Muscle layer of colon (tissue), 2 donors: ENCODE results near the gene PEX11G.

Source experiments
- H3K27ac ChIP-seq: one replicate; pipeline ENCODE4 v1.7.0; 2013; ENCODE audit warnings: low read depth, mild to moderate bottlenecking, low read length, moderate library complexity
- H3K27me3 ChIP-seq, 2 donors: one replicate each; pipeline ENCODE4 v1.7.0; 2013; ENCODE audit warnings: low read length in 2 of 2, mild to moderate bottlenecking in 2 of 2; ENCODE audit not compliant: insufficient read depth in 2 of 2, control insufficient read depth in 1 of 2
- H3K36me3 ChIP-seq: one replicate; pipeline ENCODE4 v1.7.0; 2013; ENCODE audit warnings: mild to moderate bottlenecking, low read length; ENCODE audit not compliant: insufficient read depth
- H3K4me1 ChIP-seq: one replicate; pipeline ENCODE4 v1.7.0; 2013; ENCODE audit warnings: mild to moderate bottlenecking, low read length; ENCODE audit not compliant: insufficient read depth
- H3K4me3 ChIP-seq, 2 donors: one replicate each; pipeline ENCODE4 v1.7.0; 2013; ENCODE audit warnings: low read length in 2 of 2, low read depth in 1 of 2, mild to moderate bottlenecking in 1 of 2, moderate library complexity in 1 of 2
- H3K9ac ChIP-seq: one replicate; pipeline ENCODE4 v1.7.0; 2013; ENCODE audit warnings: low read length
- H3K9me3 ChIP-seq: one replicate; pipeline ENCODE4 v1.7.0; 2013; ENCODE audit warnings: mild to moderate bottlenecking, low read length
- donor health status: abdominal sarcoma.
- donor health status: Adenocarcinoma of cecum.

Gene PEX11G

DNA sequence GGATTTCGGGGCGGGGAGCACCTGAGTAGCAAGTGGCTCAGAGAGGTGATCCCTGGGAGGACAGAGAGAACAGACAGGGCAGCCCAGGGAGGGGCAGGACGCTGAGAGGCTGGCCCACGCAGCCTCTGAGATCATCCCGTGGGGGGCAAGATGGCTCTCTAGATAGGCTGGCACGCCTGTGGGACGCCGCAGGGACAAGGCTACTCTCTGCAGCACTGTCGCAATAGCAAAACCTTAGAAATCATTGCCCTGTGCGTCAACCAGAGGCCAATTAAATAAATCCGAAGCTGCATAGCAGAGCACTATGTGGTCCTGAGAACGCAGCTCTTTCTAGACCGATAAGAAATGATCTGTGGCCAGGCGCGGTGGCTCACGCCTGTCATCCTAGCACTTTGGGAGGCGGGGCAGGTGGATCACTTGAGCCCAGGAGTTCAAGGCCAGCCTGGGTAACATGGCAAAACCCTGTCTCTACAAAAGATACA, 5.1 kb downstream of the PEX11G start:
- H3K4me3 ChIP-seq: no peak overlapping the region
- no peaks in the 10 kb centered on the region for H3K27me3 ChIP-seq
- no peaks in the 10 kb centered on the region for H3K4me1 ChIP-seq
- no peak overlapping the region for H3K9ac ChIP-seq
- H3K9me3 ChIP-seq: no peaks in the 10 kb centered on the region
- H3K27ac ChIP-seq: no peak overlapping the region
- H3K36me3 ChIP-seq: no peaks in the 10 kb centered on the region

DNA sequence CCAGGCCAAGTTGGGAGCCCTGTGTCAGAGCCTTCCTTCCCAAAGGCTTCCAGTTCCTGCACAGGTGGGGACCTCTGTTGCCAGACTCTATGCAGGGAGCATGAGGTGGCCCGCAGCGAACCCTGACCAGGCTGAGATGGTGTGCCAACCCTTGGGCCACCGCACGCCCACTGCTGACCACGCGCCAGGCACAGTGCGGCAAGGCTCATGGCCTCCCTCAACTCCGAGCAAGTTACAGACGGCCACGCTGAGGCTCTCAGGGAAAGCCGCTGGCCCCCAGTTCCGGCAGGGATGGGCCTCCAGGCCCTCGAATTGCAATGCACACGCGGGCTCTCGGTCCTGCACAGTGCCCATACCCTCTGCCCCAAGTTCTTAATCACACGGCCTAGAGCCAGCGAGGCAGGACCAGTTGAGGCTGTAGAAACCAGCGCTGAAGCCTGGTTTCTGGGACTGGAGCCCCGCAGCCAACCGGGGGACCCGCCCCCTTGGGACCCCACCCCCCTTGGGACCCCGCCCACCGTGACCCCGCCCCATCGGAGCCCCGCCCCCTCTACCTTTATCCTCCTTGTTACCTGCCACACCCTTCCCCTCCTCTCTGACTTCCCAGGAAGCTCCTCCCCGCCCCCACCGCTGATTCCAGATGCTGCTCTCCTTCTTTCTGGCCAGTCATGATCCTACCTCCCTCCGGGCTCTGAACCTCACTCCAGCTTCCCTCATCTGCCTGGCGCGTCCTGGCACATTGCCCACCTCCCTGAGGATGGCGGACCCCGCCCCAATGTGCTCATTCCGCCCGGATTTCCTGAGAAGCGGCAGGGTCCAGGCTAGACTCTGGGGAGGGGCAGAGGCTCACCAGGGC, 6.0 kb downstream of the PEX11G start:
- no peaks in the 10 kb centered on the region for H3K36me3 ChIP-seq
- H3K9me3 ChIP-seq: no peaks in the 10 kb centered on the region
- H3K9ac ChIP-seq: no peak overlapping the region
- H3K27me3 ChIP-seq: no peaks in the 10 kb centered on the region
- no peak overlapping the region for H3K27ac ChIP-seq
- H3K4me3 ChIP-seq: no peak overlapping the region
- no peaks in the 10 kb centered on the region for H3K4me1 ChIP-seq

DNA sequence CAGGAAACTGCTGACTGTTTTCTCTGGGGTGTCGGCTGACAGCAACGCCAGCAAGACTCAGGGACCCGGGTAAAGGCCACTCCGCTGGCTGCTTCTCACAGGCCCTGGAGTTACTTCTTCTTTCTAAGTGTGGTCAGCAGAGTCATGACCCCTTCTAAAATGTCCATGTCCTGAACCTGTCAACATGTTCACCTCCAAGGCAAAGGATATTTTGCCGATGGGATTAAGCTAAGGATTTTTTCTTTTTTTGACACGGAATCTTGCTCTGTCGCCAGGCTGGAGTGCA, 7.9 kb downstream of the PEX11G start:
- H3K4me3 ChIP-seq: no peak overlapping the region
- H3K27ac ChIP-seq: no peak overlapping the region
- no peaks in the 10 kb centered on the region for H3K4me1 ChIP-seq
- H3K9ac ChIP-seq: no peak overlapping the region
- no peaks in the 10 kb centered on the region for H3K36me3 ChIP-seq
- H3K9me3 ChIP-seq: no peaks in the 10 kb centered on the region
- no peaks in the 10 kb centered on the region for H3K27me3 ChIP-seq

DNA sequence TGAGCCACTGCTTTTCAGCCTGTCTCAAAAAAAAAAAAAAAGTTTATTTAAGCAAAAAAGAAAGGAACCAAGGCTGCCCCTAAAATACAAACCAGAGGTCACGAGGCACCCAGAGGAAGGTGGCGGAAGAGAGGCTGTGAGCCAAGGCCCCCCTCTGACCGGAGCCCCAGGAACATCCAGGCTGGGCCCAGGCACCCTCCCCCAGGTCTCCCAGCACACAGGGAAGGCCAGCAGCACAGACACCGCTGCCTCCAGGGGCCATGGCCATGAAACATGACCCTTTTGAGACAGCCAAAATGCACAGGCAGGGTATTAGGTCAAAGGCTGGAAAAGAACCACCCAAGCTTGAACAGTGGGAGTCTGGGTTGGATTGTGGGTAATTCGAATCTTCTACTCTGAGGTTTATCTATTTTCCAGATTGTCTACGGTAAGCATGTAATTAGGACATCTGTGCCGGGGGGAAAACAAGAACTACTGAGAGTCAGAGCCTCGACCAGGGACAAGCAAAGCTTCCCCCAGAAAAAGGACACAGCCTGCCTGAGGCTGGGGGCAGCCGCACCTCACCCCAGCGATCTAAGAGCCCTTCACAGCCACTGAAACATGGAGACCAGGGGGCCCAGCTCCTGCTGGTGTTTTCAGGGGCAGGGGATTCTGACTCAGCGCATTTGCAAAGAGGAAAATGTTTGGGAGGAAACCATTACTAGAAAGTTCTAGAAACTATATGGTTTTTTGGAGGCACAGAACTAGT, 8.4 kb downstream of the PEX11G start:
- Histone ChIP-seq H3K4me3 (no peak overlapping the region), H3K27ac (no peak overlapping the region), H3K27me3 (no peaks in the 10 kb centered on the region), H3K36me3 (no peaks in the 10 kb centered on the region), H3K9ac (no peak overlapping the region), H3K9me3 (no peaks in the 10 kb centered on the region), H3K4me1 (no peaks in the 10 kb centered on the region)

DNA sequence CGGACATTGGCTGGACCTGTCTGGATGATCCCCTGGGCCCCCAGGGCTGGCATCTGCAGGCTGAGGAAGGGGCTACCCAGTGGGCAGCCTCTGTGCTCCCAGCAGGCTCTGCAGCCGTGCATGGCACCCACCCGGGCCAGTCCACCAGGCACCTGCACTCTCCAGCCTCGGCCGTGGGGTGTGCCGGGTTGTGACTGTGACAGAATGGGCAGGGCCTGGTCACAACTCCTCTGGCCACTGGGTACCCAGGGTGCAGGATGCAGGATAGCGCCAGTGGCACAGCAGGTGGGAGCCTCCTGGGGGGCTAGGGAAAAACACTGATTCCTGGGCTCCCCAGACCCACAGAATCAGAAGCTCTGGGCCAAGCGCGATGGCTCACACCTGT, 10.0 kb downstream of the PEX11G start:
- no peak overlapping the region for H3K9ac ChIP-seq
- H3K4me3 ChIP-seq: no peak overlapping the region

DNA sequence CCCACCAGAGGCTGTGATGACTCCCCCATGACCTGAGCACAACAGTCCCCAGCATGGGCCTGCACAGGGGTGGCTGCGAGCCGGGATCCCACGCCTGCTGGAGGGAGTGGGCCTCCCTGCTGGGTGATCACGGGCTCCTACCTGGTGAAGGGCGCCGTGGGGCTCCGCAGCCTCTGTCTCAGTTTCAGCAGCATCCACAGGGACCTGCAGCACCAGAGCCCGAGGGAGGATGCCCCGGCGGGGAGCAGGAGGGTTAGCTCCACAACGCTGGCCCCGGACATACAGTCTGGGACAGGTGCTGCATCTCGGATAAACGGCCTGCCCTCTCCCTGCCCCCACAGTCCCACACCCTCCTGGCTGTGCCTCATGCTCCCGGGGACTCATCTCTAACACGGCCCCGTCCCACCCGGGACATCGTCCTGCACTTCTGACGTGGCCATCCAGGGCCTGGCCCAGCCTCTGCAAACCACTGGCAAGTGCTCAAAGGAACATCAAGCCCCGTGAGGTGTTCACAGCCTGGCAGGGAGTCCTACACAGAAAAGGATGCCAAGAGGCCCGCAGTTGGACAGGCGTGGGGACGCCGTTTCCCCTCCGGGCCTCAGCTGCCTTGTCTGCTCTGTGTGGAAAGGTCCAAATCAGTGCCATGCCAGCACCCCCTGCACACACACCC, 10.5 kb downstream of the PEX11G start:
- H3K4me3 ChIP-seq: no peak overlapping the region
- H3K9ac ChIP-seq: no peak overlapping the region
- no peaks in the 10 kb centered on the region for H3K4me1 ChIP-seq
- no peaks in the 10 kb centered on the region for H3K36me3 ChIP-seq
- no peaks in the 10 kb centered on the region for H3K27me3 ChIP-seq
- no peak overlapping the region for H3K27ac ChIP-seq
- no peaks in the 10 kb centered on the region for H3K9me3 ChIP-seq

More for the DNA sequence above, 10.0 kb downstream of the PEX11G start:
- H3K27ac ChIP-seq: no peak overlapping the region
- no peaks in the 10 kb centered on the region for H3K9me3 ChIP-seq
- no peaks in the 10 kb centered on the region for H3K36me3 ChIP-seq
- no peaks in the 10 kb centered on the region for H3K27me3 ChIP-seq
- no peaks in the 10 kb centered on the region for H3K4me1 ChIP-seq

DNA sequence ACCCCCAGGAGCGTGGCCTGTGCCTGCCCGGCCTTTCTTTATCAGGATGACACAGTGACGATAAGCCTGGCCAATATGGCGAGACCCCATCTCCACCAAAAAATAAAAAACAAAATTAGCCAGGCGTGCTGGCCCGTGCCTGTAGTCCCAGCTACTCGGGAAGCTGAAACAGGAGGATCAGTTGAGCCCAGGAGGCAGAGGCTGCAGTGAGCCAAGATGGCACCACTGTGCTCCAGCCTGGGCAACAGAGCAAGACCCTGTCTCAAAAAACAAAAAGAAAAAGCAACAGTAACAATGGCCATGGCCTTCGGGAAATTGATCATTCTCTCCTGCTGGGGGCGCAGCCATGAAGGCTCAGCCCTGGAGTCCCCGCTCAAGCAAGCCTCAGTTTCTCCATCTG, 11.1 kb downstream of the PEX11G start:
- no peaks in the 10 kb centered on the region for H3K9me3 ChIP-seq
- H3K9ac ChIP-seq: no peak overlapping the region
- no peaks in the 10 kb centered on the region for H3K36me3 ChIP-seq
- H3K4me3 ChIP-seq: no peak overlapping the region
- H3K27me3 ChIP-seq: no peaks in the 10 kb centered on the region
- H3K4me1 ChIP-seq: no peaks in the 10 kb centered on the region
- H3K27ac ChIP-seq: no peak overlapping the region

DNA sequence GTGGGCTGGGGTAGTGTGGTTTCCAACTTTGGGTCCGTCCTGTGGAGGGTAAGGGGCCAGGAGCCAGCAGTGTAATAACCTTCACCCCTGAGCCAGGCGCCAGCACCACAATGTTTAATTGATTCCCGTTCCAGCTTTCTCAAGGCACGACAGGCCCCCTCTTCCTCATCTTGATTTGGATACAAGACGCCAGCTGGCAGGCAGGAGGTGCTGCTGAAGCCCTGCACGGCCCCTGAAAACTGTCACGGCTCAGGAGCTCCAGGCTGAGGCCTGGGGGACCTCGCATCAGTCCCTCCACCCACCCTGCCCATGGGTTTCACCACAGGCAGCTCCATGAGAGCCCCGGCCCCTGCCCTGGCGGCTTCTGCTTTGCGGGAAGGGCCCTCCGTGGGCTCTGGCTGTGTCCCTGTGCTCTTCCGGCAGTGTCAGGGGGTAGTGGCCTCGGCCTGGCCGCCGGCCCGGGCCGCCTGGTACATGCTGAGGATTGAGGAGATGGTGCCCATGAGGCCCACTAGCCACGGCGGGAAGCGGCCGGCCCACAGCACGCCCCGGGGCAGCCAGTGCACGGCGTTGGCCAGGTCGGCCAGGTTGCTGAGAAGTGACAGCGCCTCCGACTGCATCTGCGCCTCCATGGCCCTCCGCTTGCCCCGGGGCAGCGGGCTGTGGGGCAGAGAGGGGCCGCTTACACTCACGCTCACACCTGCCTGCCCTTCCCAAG, 11.9 kb downstream of the PEX11G start:
- Histone ChIP-seq H3K4me3 (no peak overlapping the region), H3K9me3 (no peaks in the 10 kb centered on the region), H3K36me3 (peaks cover 6% of the 10 kb centered on the region), H3K9ac (no peak overlapping the region), H3K4me1 (no peaks in the 10 kb centered on the region), H3K27me3 (no peaks in the 10 kb centered on the region), H3K27ac (no peak overlapping the region)

DNA sequence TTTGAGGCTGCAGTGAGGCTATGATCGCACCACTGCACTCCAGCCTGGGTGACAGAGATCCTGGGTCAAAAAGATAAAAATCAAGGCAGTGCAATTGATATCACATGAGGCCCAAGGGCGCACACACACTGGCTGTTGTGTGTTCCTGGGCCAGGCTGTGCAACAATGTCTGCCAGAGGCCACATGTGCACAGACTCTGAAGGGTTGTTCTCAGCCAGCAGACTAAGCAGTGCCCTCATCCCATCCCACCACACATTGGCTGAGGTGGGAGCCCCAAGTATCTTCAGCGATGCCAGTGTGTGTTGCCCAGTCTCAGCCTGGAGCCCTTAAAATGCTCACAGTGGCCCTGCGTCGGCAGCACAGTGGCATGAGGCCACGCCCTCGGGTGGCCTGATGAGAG, 12.6 kb downstream of the PEX11G start:
- no peaks in the 10 kb centered on the region for H3K27me3 ChIP-seq
- H3K27ac ChIP-seq: no peak overlapping the region
- no peaks in the 10 kb centered on the region for H3K4me1 ChIP-seq
- H3K9ac ChIP-seq: no peak overlapping the region
- no peaks in the 10 kb centered on the region for H3K9me3 ChIP-seq
- no peak overlapping the region for H3K4me3 ChIP-seq
- peaks cover 13% of the 10 kb centered on the region for H3K36me3 ChIP-seq

DNA sequence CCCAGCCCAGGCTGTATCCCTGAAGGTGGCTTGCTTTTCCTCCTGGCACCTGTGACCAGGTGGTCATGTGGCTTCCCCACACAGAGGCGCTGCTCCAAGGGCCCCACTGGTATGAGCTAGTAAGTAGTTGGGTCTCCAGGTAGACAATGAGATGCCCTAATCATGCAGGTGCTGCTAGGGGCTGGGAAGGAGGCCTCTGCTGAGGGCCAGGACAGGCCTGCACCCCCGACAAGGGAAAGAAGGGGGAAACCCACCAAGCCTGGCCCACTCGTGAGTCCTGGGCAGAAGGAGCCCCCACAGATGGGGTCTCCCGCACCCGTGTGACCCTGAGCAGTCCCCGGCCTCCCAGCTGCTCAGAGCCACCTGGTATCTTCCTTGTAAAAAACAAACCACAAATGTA, 13.2 kb downstream of the PEX11G start:
- Histone ChIP-seq H3K27ac (no peak overlapping the region), H3K9me3 (no peaks in the 10 kb centered on the region)

More for the DNA sequence above, 13.2 kb downstream of the PEX11G start:
- Histone ChIP-seq H3K4me1 (no peaks in the 10 kb centered on the region), H3K27me3 (no peaks in the 10 kb centered on the region), H3K4me3 (no peak overlapping the region), H3K9ac (no peak overlapping the region), H3K36me3 (peaks cover 18% of the 10 kb centered on the region)
